ENCODE data around the gene ASXL2.
A peak's percentile ranks its signal among the peaks of the same experiment; 100 is the strongest.
"Not testable (repeated sequence)": the region's sequence is repeated elsewhere in the genome, so short reads cannot be mapped to it uniquely, and the experiment has no call there.

ASXL2 gene

GRCh38 chr2:25878361-25879132 is at the start of gene ASXL2:
TSS of gene ASXL2 (minus strand) at chr2:25878487. CDS start at chr2:25878222, 265 bp downstream.
- DNase-seq (ENCODE audit: low read depth in 2 of 3, low spot score in 2 of 3): peak; percentile 70 to 98 (median 89)

DNA sequence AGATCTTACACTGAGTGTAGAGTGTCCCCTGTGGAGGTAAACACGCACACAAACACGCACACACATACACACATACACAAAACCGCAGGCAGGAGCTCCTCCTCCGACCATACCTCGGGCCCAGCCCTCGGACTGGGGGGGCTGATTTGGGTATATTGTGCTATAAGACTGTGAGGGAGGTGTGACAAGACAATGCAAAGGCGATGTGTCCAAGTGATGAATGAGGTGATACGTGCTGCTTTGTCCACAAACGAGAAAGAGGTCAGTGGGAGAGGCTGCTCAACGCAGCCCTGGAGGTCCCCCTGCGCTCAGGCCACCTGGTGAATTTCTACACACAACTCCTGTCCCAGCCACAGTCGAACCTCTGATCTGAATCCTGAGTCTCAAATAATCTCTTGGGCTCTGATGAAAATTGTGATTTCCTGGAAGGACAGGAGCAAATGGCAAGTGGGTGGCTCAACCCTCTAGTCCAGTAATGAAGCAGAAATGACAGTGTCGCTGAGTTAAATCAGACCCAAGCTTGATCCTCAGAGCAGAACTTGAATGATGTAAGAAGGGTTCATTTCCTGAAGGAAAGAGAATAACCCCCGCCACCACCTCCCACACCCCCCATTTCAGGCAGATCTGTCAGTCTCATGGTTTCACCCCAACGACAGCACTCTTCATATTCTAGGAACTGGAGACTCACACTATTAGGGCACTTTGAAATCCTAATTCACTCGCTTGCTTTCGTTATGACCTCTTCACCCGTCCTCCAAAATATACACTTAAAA is 48.9 kb upstream of the ASXL2 start:
- no peak for DNase-seq (ENCODE audit: low read depth in 2 of 3, low spot score in 2 of 3)

DNA sequence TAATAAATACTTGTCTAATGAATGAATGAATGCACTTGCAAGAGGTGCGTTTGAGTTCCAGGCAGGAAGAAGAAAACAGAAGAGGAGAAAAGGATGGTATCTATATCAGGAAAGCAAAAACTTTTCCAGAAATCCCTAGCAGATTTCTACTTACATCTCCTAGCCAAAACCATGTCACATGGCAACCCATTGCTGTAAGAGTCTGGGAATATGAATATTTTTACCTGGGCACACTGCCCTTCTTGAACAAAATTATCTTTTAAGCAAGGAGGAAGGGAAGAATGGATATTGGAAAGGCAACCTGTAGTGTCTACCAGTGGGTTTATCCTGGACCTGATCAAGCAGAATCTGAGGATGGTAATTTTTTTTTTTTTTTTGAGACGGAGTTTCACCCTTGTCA is 44.2 kb upstream of the ASXL2 start:
- DNase-seq (ENCODE audit: low read depth in 2 of 3, low spot score in 2 of 3): no peak

- DNase-seq (ENCODE audit: low read depth in 2 of 3, low spot score in 2 of 3): no peak
Measured at GRCh38 chr2:25920786-25921415, 42.6 kb upstream of the ASXL2 start.

GRCh38 chr2:25920336-25920735 is 42.0 kb upstream of the ASXL2 start:
- no peak for DNase-seq (ENCODE audit: low read depth in 2 of 3, low spot score in 2 of 3)

DNA sequence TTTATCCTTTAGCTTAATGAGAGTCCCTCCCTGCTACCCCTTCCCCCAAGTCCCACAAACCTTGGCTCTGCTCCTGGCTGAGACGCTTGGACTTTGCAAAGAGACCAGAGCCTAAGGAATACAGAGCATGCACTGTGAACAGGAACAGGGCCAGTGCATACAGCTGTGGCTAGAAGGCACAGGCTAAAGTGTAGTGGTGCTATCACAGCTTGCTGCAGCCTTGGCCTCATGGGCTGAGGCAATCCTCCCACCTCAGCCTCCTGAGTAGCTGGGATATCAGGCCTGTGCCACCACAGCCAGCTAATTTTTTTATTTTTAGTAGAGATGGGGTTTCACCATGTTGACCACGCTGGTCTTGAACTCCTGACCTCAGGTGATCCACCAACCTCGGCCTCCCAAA is 39.5 kb upstream of the ASXL2 start:
- DNase-seq (ENCODE audit: low read depth in 2 of 3, low spot score in 2 of 3): no peak

DNA sequence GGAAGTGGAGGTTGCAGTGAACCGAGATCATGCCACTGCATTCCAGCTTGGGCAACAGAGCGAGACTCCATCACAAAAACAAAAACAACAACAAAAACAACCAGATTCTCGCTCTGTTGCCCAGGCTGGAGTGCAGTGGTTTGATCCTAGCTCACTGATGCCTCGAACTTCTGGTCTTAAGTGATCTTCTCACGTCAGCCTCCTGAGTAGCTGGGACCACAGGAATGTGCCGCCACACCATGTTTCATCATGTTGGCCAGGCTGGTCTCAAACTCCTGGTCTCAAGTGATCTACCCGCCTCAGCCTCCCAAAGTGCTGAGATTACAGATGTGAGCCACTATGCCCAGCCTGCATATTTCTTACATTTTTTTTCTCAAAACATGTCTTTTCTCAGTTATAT is 39.1 kb upstream of the ASXL2 start:
- DNase-seq (ENCODE audit: low read depth in 2 of 3, low spot score in 2 of 3): not testable (repeated sequence)

DNA sequence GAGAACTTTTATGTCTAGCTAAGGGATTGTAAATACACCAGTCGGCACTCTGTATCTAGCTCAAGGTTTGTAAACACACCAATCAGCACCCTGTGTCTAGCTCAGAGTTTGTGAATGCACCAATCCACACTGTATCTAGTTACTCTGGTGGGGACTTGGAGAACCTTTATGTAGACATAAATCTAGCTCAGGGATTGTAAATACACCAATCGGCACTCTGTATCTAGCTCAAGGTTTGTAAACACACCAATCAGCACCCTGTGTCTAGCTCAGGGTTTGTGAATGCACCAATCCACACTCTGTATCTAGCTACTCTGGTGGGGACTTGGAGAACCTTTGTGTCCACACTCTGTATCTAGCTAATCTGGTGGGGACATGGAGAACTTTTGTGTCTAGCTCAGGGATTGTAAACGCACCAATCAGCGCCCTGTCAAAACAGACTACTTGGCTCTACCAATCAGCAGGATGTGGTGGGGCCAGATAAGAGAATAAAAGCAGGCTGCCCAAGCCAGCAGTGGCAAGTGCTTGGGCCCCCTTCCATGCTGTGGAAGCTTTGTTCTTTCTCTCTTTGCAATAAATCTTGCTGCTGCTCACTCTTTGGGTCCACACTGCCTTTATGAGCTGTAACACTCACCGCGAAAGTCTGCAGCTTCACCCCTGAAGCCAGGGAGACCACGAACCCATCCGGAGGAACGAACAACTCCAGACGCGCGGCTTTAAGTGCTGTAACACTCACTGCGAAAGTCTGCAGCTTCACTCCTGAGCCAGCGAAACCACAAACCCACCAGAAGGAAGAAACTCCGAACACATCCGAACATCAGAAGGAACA is 37.9 kb upstream of the ASXL2 start:
- peak; percentile 5 to 18 (median 10) for DNase-seq (ENCODE audit: low read depth in 2 of 3, low spot score in 2 of 3)

GRCh38 chr2:25915411-25915810 is 37.1 kb upstream of the ASXL2 start:
- DNase-seq (ENCODE audit: low read depth in 2 of 3, low spot score in 2 of 3): not testable (repeated sequence)

DNA sequence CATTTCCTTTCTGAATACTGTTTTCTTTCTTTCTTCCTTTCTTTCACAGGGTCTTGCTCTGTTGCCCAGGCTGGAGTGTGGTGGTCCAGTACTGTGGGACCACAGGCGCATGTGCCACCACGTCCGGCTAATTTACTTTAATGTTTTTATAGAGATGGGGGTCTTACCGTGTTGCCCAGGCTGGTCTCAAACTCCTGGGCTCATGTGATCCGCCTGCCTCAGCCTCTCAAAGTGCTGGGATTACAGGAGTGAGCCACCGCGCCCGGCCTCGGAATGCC is 35.3 kb upstream of the ASXL2 start:
- not testable (repeated sequence) for DNase-seq (ENCODE audit: low read depth in 2 of 3, low spot score in 2 of 3)

- DNase-seq (ENCODE audit: low read depth in 2 of 3, low spot score in 2 of 3): no peak
Measured at GRCh38 chr2:25912851-25913695, 34.8 kb upstream of the ASXL2 start.

DNA sequence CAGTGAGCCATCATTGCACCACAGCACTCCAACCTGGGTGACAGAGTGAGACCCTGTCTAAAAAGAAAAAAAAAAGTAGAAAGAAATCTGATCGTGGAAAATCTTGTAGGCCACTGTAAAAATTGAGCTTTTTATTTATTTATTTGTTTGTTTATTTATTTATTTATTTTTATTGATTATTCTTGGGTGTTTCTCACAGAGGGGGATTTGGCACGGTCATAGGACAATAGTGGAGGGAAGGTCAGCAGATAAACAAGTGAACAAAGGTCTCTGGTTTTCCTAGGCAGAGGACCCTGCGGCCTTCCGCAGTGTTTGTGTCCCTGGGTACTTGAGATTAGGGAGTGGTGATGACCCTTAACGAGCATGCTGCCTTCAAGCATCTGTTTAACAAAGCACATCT is 31.3 kb upstream of the ASXL2 start:
- not testable (repeated sequence) for DNase-seq (ENCODE audit: low read depth in 2 of 3, low spot score in 2 of 3)

- DNase-seq (ENCODE audit: low read depth in 2 of 3, low spot score in 2 of 3): no peak
Measured at GRCh38 chr2:25905126-25905525, 26.8 kb upstream of the ASXL2 start.

GRCh38 chr2:25903216-25903776 is 25.0 kb upstream of the ASXL2 start:
- no peak for DNase-seq (ENCODE audit: low read depth in 2 of 3, low spot score in 2 of 3)

GRCh38 chr2:25899404-25899970 is 21.2 kb upstream of the ASXL2 start:
- DNase-seq (ENCODE audit: low read depth in 2 of 3, low spot score in 2 of 3): no peak

- no peak for DNase-seq (ENCODE audit: low read depth in 2 of 3, low spot score in 2 of 3)
Measured at GRCh38 chr2:25897506-25897905, 19.2 kb upstream of the ASXL2 start.

DNA sequence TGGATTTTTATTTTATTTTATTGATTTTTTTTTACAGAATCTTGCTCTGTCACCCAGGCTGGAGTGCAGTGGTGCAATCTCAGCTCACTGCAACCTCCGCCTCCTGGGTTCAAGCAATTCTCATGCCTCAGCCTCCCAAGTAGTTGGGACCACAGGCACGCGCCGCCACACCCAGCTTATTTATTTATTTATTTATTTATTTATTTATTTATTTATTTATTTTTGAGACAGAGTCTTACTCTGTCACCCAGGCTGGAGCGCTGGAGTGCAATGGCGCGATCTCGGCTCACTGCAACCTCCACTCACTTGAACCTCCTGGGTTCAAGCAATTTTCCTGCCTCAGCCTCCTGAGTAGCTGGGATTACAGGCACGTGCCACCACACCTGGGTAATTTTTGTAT is 18.0 kb upstream of the ASXL2 start:
- DNase-seq (ENCODE audit: low read depth in 2 of 3, low spot score in 2 of 3): not testable (repeated sequence)

- DNase-seq (ENCODE audit: low read depth in 2 of 3, low spot score in 2 of 3): no peak
Measured at GRCh38 chr2:25895610-25896009, 17.3 kb upstream of the ASXL2 start.

DNA sequence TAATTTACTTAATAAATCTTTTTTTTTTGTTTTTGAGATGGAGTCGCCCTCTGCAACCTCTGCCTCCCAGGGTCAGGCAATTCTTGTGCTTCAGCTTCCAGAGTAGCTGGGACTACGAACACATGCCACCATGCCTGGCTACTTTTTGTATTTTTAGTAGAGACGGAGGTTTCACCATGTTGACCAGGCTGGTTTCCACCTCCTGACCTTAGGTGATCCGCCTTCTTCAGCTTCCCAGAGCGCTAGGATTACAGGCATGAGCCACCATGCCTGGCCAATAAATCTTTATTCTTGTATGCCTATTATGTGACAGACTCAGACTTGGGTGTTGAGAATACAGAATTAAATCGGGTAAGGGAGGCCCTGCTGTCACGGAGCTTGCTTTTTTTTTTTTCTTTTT is 16.7 kb upstream of the ASXL2 start:
- DNase-seq (ENCODE audit: low read depth in 2 of 3, low spot score in 2 of 3): no peak
